HL-60 (cell line): ENCODE results near the gene MAOA.

ENCODE experiments used
- DNase-seq, 2 experiments: peaks; one replicate each; pipeline ENCODE4 v3.0.0-alpha.2; 2010 to 2020; ENCODE audit warnings: low read depth in 1 of 2, low spot score in 1 of 2
- H3K27ac ChIP-seq: fragments of 250-450 bp; sonication (Bioruptor Pico); replicated peaks from 2 replicates; pipeline ENCODE4 v1.5.1; 2020; ENCODE audit warnings: mild to moderate bottlenecking, moderate library complexity
- H3K27me3 ChIP-seq: fragments of 250-450 bp; sonication (Bioruptor Pico); 2 replicates; pipeline ENCODE4 v1.5.1; 2021; ENCODE audit warnings: mild to moderate bottlenecking, moderate library complexity; ENCODE audit not compliant: insufficient read depth, poor library complexity, severe bottlenecking
- H3K4me3 ChIP-seq: replicated peaks from 2 replicates; pipeline ENCODE4 v1.5.1; 2011; ENCODE audit warnings: mild to moderate bottlenecking, control low read depth, low read length; ENCODE audit not compliant: insufficient read depth
- CTCF ChIP-seq: IDR thresholded peaks from one replicate; pipeline ENCODE4 v1.5.1; 2011; ENCODE audit warnings: low read length, control low read depth, inconsistent platforms; ENCODE audit not compliant: insufficient read depth
- GABPA ChIP-seq: IDR thresholded peaks from 2 replicates; pipeline ENCODE4 v1.6.1; 2012; ENCODE audit warnings: low read depth
- POLR2AphosphoS5 ChIP-seq: IDR thresholded peaks from 2 replicates; pipeline ENCODE4 v1.6.1; 2012; ENCODE audit warnings: low read depth
- REST ChIP-seq: IDR thresholded peaks from 2 replicates; pipeline ENCODE4 v1.6.1; 2012; ENCODE audit warnings: low read depth; ENCODE audit not compliant: insufficient replicate concordance
- SPI1 ChIP-seq: IDR thresholded peaks from 2 replicates; pipeline ENCODE4 v1.6.1; 2012; ENCODE audit warnings: low read depth, mild to moderate bottlenecking, borderline replicate concordance

Gene MAOA

GRCh38 chrX:43644124-43644701, 11.9 kb upstream of the MAOA start:
- H3K27ac ChIP-seq, result no peak overlapping the region
- DNase-seq, result no peak
- no peak overlapping the region for H3K4me3 ChIP-seq
- TF ChIP-seq GABPA (no peak), SPI1 (no peak), POLR2AphosphoS5 (no peak), REST (no peak), CTCF (no peak)
- no peaks in the 10 kb centered on the region for H3K27me3 ChIP-seq

- H3K27me3 ChIP-seq, result no peaks in the 10 kb centered on the region
- H3K4me3 ChIP-seq, result no peak overlapping the region
- DNase-seq, result no peak
- no peak for TF ChIP-seq CTCF
- TF ChIP-seq GABPA, result no peak
- no peak for TF ChIP-seq POLR2AphosphoS5
- TF ChIP-seq SPI1, result no peak
- no peak for TF ChIP-seq REST
- no peak overlapping the region for H3K27ac ChIP-seq
Measured at GRCh38 chrX:43646800-43647199, 9.3 kb upstream of the MAOA start.

GRCh38 chrX:43654431-43655150, 1.5 kb upstream of the MAOA start:
- no peak for TF ChIP-seq REST
- no peak; the same call in 1 of the 2 replicates for TF ChIP-seq SPI1
- TF ChIP-seq POLR2AphosphoS5, result no peak
- TF ChIP-seq GABPA, result no peak
- no peak for TF ChIP-seq CTCF
- H3K27ac ChIP-seq, result peak overlapping the region; percentile 98
- peak; percentile 62 to 85 for DNase-seq
- H3K4me3 ChIP-seq, result peak overlapping the region; percentile 45
- H3K27me3 ChIP-seq, result no peaks in the 10 kb centered on the region
